HCT116 (cell line): ENCODE measurements around the gene TEX101.

Source experiments
- CBX3 ChIP-seq: IDR thresholded peaks from 2 replicates; pipeline ENCODE4 v1.6.1; 2012; ENCODE audit warnings: low read depth
- EZH2 ChIP-seq: fragments of 200-600 bp; sonication (generic); IDR thresholded peaks from 2 replicates; pipeline ENCODE4 v1.6.1; 2017; ENCODE audit warnings: antibody characterized with exemption, mixed run types
- JUND ChIP-seq: IDR thresholded peaks from 2 replicates; pipeline ENCODE4 v1.6.1; 2012
- POLR2A ChIP-seq: IDR thresholded peaks from 2 replicates; pipeline ENCODE4 v1.7.0; 2011; ENCODE audit warnings: borderline replicate concordance; ENCODE audit not compliant: insufficient read depth, insufficient read length; ENCODE audit errors: extremely low read depth
- POLR2AphosphoS5 ChIP-seq: IDR thresholded peaks from 2 replicates; pipeline ENCODE4 v1.6.1; 2011; ENCODE audit warnings: mild to moderate bottlenecking, low read depth, low read length, moderate library complexity
- RAD21 ChIP-seq: IDR thresholded peaks from 2 replicates; pipeline ENCODE4 v1.6.1; 2012; ENCODE audit warnings: low read depth, mild to moderate bottlenecking
- ZBTB33 ChIP-seq: IDR thresholded peaks from 2 replicates; pipeline ENCODE4 v1.6.1; 2011; ENCODE audit warnings: mild to moderate bottlenecking, low read length, moderate library complexity; ENCODE audit not compliant: insufficient replicate concordance; ENCODE audit errors: extremely low read depth
- ZNF274 ChIP-seq: fragments of 200-500 bp; sonication (Bioruptor generic); IDR thresholded peaks from 2 replicates; pipeline ENCODE4 v1.6.1; 2014; ENCODE audit warnings: mild to moderate bottlenecking, low read depth, low read length, inconsistent platforms
- TF ChIP-seq, protein P1 (sequence below), 3 experiments: fragments of 200-600 bp in 1 of 3; sonication (generic) in 1 of 3; IDR thresholded peaks in 2 of 3; conservative IDR thresholded peaks in 1 of 3; 2 replicates each; pipeline ENCODE4 v1.5.1; 2012 to 2017; ENCODE audit warnings: low read depth in 2 of 3, low read length in 2 of 3, antibody characterized with exemption in 1 of 3, borderline replicate concordance in 1 of 3, control low read depth in 1 of 3, mild to moderate bottlenecking in 1 of 3, mixed read lengths in 1 of 3, mixed run types in 1 of 3, moderate library complexity in 1 of 3; ENCODE audit not compliant: insufficient read depth in 1 of 3

DNA sequence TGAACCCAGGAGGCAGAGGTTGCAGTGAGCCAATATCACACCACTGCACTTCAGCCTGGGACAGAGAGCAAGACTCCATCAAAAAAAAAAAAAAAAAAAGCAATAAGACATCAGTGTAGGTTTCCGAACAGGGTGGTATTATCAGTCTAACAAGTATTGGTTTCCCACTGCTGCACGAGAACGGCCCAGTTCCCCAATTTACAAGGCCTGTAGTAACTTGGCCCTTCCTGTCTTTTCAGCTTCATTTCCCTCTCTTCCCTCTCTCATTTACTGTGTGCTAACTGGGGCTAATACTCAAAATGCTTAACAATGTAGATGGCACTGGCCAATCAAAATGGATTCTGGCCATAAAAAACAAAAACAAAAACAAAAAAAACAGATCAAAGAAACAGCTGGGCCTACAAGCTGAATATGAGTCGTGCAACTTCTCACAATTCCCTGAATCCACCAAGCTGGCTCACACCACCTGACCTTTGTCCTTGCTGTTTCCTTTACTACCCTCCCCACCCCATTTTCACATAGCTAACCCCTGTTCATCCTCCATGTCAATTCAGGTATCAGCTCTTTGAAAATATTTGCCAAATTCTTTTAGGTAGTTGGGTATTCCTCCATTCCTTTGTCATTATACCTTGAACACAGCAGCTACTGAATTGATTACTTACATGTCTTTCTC lies 2.4 kb downstream of the TEX101 start:
- TF ChIP-seq, protein P1, sequence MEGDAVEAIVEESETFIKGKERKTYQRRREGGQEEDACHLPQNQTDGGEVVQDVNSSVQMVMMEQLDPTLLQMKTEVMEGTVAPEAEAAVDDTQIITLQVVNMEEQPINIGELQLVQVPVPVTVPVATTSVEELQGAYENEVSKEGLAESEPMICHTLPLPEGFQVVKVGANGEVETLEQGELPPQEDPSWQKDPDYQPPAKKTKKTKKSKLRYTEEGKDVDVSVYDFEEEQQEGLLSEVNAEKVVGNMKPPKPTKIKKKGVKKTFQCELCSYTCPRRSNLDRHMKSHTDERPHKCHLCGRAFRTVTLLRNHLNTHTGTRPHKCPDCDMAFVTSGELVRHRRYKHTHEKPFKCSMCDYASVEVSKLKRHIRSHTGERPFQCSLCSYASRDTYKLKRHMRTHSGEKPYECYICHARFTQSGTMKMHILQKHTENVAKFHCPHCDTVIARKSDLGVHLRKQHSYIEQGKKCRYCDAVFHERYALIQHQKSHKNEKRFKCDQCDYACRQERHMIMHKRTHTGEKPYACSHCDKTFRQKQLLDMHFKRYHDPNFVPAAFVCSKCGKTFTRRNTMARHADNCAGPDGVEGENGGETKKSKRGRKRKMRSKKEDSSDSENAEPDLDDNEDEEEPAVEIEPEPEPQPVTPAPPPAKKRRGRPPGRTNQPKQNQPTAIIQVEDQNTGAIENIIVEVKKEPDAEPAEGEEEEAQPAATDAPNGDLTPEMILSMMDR (IDR thresholded peaks at IDR 0.05 in 2 of 3, conservative IDR thresholded peaks at IDR 0.05 in 1 of 3; ENCODE audit: borderline replicate concordance in 1 of 3, insufficient read depth in 1 of 3, low read depth in 2 of 3, low read length in 2 of 3), result no peak
- TF ChIP-seq RAD21 (no peak), POLR2AphosphoS5 (no peak), CBX3 (no peak), POLR2A (no peak), JUND (no peak), EZH2 (no peak), ZNF274 (no peak), ZBTB33 (no peak)
